Ovary (tissue), 9 donors: ENCODE data around the gene KANK2. TPM values are rescaled to one million over a fixed set of nuclear protein-coding genes. Genes with fewer than 3 reads are reported as not detected.
A peak's percentile ranks its signal among the peaks of the same experiment; 100 is the strongest.

Experiments used
- DNase-seq, 5 donors: peaks; one replicate each; pipeline ENCODE4 v3.0.0-alpha.2; 2019 to 2020
- H3K27ac ChIP-seq, 2 donors: fragments of 200-600 bp; one replicate each; pipeline versions ENCODE4 v1.5.1 to v1.8.0; 2019 to 2022
- H3K27me3 ChIP-seq: fragments of 200-600 bp; one replicate; pipeline ENCODE4 v1.8.0; 2022
- H3K36me3 ChIP-seq: fragments of 200-600 bp; sonication (generic); one replicate; pipeline ENCODE4 v1.5.1; 2019
- H3K4me1 ChIP-seq: one replicate; pipeline ENCODE4 v1.8.1; 2013; ENCODE audit warnings: mild to moderate bottlenecking, moderate library complexity; ENCODE audit not compliant: insufficient read depth
- H3K4me3 ChIP-seq: fragments of 200-600 bp; sonication (generic); one replicate; pipeline ENCODE4 v1.5.1; 2017
- H3K9me3 ChIP-seq, 2 donors: fragments of 200-600 bp in 1 of 2; sonication (generic) in 1 of 2; one replicate each; pipeline versions ENCODE4 v1.5.1 to v1.8.1; 2013 to 2019; ENCODE audit warnings: mild to moderate bottlenecking in 1 of 2, moderate library complexity in 1 of 2
- EP300 ChIP-seq: sonication (generic); formaldehyde crosslinking; IDR thresholded peaks from one replicate; pipeline ENCODE4 v1.6.1; 2017; ENCODE audit warnings: antibody characterized with exemption
- POLR2A ChIP-seq: fragments of 450-650 bp; IDR thresholded peaks from one replicate; pipeline ENCODE4 v1.6.1; 2017; ENCODE audit warnings: antibody characterized with exemption, mild to moderate bottlenecking, moderate library complexity
- WGBS, 3 donors: extraction: QIAGEN DNeasy Blood & Tissue Kit in 1 of 3; methylation state at CpG; one replicate each; pipeline versions ENCODE4 v1.1.5 to v1.1.7; 2013 to 2017; 5-methylcytosine and 5-hydroxymethylcytosine counted together
- intact Hi-C, 4 donors: fragments of 100-400 bp; cut with DNase I; formaldehyde crosslinking; loops; one replicate each; pipeline versions ENCODE4 v1.11.0 to v1.15.1; 2022 to 2023
- polyA plus RNA-seq, 2 donors: library from polyadenylated mRNA; stranded (reverse); fragments of 200-250 nt in 1 of 2; fragments of 350-450 nt in 1 of 2; fragmentation: Illumina TruSeq in 1 of 2; extraction: RNeasy Lipid Tissue Mini Kit (QIAGEN cat#74804) in 1 of 2; gene quantifications; one replicate each; pipeline ENCODE4 v1.2.3, GENCODE V29; 2013 to 2014
- total RNA-seq, 7 donors: library from RNA; depleted of rRNA in 2 of 7; stranded (reverse); fragments of >200 nt in 2 of 7; fragmentation: NEBNext Ultra II Directional in 3 of 7; extraction: Animal tissue kit (Norgen Biotek cat#: 25700) in 3 of 7; gene quantifications; one replicate each; pipeline versions ENCODE4 v1.1.0 to v1.2.4, GENCODE V29; 2016 to 2023
- TF ChIP-seq, protein P1 (sequence below), 3 donors: fragments of 450-650 bp in 2 of 3; fragments of 200-600 bp in 1 of 3; IDR thresholded peaks; one replicate each; pipeline versions ENCODE4 v1.5.1 to v1.8.0; 2016 to 2022; ENCODE audit warnings: antibody characterized with exemption in 3 of 3, mild to moderate bottlenecking in 1 of 3
- donor health status: DM: no; HTN: no; CAD: no; lungs with moderate emphysema.
- donor health status: DM: no; HTN: no; CAD: no.
- donor health status: Bipolar disorder and iron deficiency.
- donor health status: DM: yes; HTN: yes; CAD: no.
- donor health status: DM: no; HTN: no; CAD: no.
- donor health status: DM: yes; HTN: yes; CAD: no.

KANK2 gene
- total and polyA plus RNA-seq, 9 donors, result 238 to 642 (median 433) TPM

DNA sequence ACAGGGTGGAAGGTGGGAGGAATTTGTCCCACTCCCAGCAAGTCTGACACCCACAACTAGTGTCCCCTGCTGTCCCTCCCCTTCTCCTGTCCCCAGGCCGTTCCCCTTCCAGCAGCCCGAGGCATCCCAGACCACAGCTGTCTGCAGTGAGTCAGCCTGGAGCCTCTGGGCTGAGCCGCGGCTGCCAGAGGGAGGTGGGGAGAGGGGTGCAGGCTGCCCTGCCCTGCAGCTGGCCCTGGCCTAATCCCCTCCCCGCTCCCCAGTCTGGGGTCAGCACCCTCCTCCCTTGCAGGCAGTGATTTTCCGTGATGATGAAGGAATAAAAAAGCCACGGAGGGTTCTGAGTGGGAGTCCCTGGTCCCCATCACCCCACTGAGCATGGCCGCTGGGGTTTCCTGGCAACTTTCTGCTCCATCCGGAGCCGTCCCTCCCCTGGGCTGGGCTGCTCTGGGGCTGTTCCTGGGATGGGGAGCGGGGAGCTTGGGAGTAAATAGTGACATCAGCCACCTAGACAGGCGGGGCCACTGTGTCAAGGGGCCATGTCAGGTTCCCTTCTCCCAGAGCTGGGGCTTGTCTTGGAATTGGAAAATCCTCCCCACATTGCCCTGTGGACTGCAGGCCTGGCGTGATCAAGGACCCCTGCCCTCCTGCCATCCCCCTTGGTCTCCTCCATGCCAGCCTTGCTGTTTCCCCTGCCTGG lies 58.6 kb downstream of the KANK2 start:
- H3K4me3 ChIP-seq, result no peak overlapping the region
- intact Hi-C loops, result loop anchor here in 3 of 4 donors (1.0 to 2.0 kb wide), 2 partner anchors 65 to 66 kb away; no protein-coding TSS in a partner anchor

DNA sequence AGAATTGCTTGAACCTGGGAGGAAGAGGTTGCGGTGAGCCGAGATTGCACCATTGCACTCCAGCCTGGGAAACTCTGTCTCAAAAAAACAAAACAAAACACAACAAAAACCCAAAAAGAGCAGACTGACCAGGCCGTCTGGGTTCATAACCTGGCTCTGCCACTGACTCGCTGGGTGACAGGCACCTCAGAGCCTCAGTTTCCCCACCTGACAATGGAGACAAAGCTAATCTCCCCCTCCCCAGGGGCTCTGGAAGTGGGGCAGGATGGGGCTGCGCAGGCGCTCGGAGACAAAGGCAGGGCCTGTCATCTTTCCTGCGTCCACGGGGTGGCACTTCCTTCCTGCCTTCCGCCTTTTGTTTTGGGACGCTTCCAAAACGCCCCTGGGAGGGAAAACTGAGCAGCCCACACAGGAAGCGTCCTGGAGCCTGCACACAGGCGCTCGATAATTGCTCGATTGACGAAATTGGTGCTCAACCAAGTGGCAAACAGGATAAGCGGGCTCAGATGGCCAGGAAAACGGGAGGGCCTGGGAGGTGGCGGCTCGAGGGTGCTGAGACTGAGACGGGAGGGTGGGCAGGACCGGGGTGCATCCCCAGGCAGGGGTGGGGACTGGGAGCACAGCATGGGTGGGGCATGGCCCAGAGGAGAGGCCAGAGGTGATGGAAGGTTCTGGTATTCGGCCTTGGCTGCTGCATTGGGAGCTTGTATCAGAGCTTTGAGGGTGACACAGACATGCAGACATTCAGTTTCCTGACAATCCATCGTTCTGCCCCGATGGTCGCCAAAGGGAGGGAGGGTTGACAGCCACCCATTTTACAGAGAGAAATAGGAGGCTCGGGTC lies 59.6 kb downstream of the KANK2 start:
- DNase-seq, result peak; percentile 89 to 91 (median 90)
- Histone ChIP-seq H3K9me3 (no peaks in the 10 kb centered on the region), H3K4me1 (peaks cover 23% of the 10 kb centered on the region), H3K27me3 (no peaks in the 10 kb centered on the region), H3K36me3 (no peaks in the 10 kb centered on the region), H3K27ac (peak overlapping the region; percentile 85 to 88), H3K4me3 (peak overlapping the region; percentile 32)
- TF ChIP-seq, protein P1, sequence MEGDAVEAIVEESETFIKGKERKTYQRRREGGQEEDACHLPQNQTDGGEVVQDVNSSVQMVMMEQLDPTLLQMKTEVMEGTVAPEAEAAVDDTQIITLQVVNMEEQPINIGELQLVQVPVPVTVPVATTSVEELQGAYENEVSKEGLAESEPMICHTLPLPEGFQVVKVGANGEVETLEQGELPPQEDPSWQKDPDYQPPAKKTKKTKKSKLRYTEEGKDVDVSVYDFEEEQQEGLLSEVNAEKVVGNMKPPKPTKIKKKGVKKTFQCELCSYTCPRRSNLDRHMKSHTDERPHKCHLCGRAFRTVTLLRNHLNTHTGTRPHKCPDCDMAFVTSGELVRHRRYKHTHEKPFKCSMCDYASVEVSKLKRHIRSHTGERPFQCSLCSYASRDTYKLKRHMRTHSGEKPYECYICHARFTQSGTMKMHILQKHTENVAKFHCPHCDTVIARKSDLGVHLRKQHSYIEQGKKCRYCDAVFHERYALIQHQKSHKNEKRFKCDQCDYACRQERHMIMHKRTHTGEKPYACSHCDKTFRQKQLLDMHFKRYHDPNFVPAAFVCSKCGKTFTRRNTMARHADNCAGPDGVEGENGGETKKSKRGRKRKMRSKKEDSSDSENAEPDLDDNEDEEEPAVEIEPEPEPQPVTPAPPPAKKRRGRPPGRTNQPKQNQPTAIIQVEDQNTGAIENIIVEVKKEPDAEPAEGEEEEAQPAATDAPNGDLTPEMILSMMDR (IDR thresholded peaks at IDR 0.05), result peak; percentile 77 to 97 (median 96)
- TF ChIP-seq POLR2A, result no peak
- intact Hi-C loops, result loop anchor here (1.0 to 2.0 kb wide), 3 partner anchors 66 to 67 kb away; no protein-coding TSS in a partner anchor
- 1 to 3% (median 1%) methylated on average over 28 of the region's 28 CpGs for WGBS, 3 donors

More for the DNA sequence above, 58.6 kb downstream of the KANK2 start:
- Histone ChIP-seq H3K9me3 (no peaks in the 10 kb centered on the region), H3K36me3 (no peaks in the 10 kb centered on the region), H3K4me1 (peaks cover 31% of the 10 kb centered on the region), H3K27ac (peak overlapping the region; percentile 85 to 88), H3K27me3 (no peaks in the 10 kb centered on the region)
- WGBS, 3 donors, result 6 to 14% (median 14%) methylated on average over 13 of the region's 13 CpGs
- peak; percentile 80 to 84 (median 81) for DNase-seq
- peak; percentile 9 for TF ChIP-seq POLR2A
- no peak for TF ChIP-seq EP300

DNA sequence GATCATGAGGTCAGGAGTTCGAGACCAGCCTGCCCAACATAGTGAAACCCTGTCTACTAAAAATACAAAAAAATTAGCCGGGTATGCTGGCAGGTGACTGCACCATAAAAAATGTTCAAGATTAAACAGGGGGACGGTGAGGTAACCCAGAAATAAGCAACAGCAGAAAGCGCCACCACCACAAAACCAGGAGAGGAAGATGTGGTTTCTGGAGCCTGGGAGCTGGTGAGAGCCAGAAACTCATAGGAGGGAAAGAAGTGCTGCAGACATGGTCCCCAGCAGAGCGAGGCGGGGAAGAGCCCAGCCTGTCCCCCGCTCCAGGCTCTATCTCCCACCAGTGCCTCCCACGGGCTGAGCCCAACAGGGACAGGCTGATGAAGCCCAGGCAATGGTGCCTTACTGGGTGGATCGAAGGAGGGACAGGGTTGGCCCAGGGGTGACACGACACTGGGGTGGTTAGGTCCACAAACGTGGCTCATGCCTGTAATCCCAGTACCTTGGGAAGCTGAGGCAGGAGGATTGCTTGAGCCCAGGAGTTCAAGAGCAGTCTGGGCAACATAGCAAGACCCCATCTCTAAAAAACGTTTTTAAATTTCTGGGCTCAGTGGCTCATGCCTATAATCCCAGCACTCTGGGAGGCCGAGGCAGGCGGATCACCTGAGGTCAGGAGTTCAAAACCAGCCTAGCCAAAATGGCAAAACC lies 60.8 kb downstream of the KANK2 start:
- Histone ChIP-seq H3K36me3 (no peaks in the 10 kb centered on the region), H3K9me3 (no peaks in the 10 kb centered on the region), H3K4me3 (no peak overlapping the region), H3K4me1 (peaks cover 17% of the 10 kb centered on the region), H3K27ac (peak overlapping the region; percentile 74 to 85), H3K27me3 (no peaks in the 10 kb centered on the region)
- intact Hi-C loops, result loop anchor here in 1 of 4 donors (1.0 kb wide), 1 partner anchor 68 kb away; no protein-coding TSS in a partner anchor
- no peak for TF ChIP-seq EP300
- TF ChIP-seq, protein P1 (IDR thresholded peaks at IDR 0.05), result no peak
- no peak for TF ChIP-seq POLR2A
- no peak for DNase-seq
- 62 to 75% (median 65%) methylated on average over 14 of the region's 14 CpGs for WGBS, 3 donors

DNA sequence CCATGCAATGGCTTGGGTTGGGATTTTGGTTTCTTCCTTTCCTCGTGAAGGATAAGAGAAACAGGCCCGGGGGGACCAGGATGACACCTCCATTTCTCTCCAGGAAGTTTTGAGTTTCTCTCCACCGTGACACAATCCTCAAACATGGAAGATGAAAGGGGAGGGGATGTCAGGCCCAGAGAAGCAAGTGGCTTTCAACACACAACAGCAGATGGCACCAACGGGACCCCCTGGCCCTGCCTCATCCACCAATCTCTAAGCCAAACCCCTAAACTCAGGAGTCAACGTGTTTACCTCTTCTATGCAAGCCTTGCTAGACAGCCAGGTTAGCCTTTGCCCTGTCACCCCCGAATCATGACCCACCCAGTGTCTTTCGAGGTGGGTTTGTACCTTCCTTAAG lies 65.9 kb downstream of the KANK2 start:
- peak in 1 of 5 donors; percentile 24 for DNase-seq
- WGBS, 3 donors, result 59 to 75% (median 64%) methylated on average over 7 of the region's 7 CpGs
- peaks cover 1% of the 10 kb centered on the region for H3K4me1 ChIP-seq
- H3K4me3 ChIP-seq, result no peak overlapping the region
- intact Hi-C loops, result loop anchor here in 3 of 4 donors (2.0 to 5.0 kb wide), 3 partner anchors 94 to 194 kb away; no protein-coding TSS in a partner anchor
- H3K36me3 ChIP-seq, result no peaks in the 10 kb centered on the region
- TF ChIP-seq, protein P1 (IDR thresholded peaks at IDR 0.05), result no peak
- no peak for TF ChIP-seq EP300
- no peak for TF ChIP-seq POLR2A
- H3K27me3 ChIP-seq, result no peaks in the 10 kb centered on the region
- H3K27ac ChIP-seq, result peak overlapping the region in 1 of 2 donors; percentile 28
- no peaks in the 10 kb centered on the region for H3K9me3 ChIP-seq
